PC-3 (cell line): ENCODE measurements around the gene MTHFD1L. TPM values are rescaled to one million over a fixed set of nuclear protein-coding genes. Genes with fewer than 3 reads are reported as not detected.

ENCODE experiments used
- ATAC-seq: fragments of 200-7000 bp; cut with Tn5 transposase; 2 replicates; pipeline ENCODE4 v1.9.1; 2020; ENCODE audit warnings: mild to moderate bottlenecking, moderate library complexity
- BruUV-seq: library from RNA; stranded (reverse); fragments of 400-500 nt; replicated peaks from 2 replicates; lab custom pipeline; 2021; lab: Mats Ljungman, UMichigan
- CTCF ChIA-PET: fragments of 300-600 bp; sonication (Branson Sonifier 250); formaldehyde crosslinking; loops from one replicate; lab custom pipeline; 2022; ENCODE audit warnings: antibody characterized with exemption; lab: Charles Lee
- POLR2A ChIA-PET: fragments of 300-600 bp; sonication (Branson Sonifier 250); formaldehyde crosslinking; loops from one replicate; lab custom pipeline; 2022; ENCODE audit warnings: antibody characterized with exemption; ENCODE audit not compliant: unreplicated experiment; lab: Charles Lee
- DNase-seq: peaks from one replicate; pipeline ENCODE4 v3.0.0-alpha.2; 2015
- H2AFZ ChIP-seq: fragments of 300-600 bp; sonication (generic); 2 replicates; pipeline ENCODE4 v1.6.0; 2016; ENCODE audit warnings: antibody characterized with exemption, low read length
- H3F3A ChIP-seq: fragments of 300-600 bp; sonication (generic); one replicate; pipeline ENCODE4 v1.6.0; 2017; ENCODE audit warnings: antibody characterized with exemption, low read length, control low read depth, mild to moderate bottlenecking; ENCODE audit not compliant: unreplicated experiment
- H3K27ac ChIP-seq: fragments of 300-600 bp; sonication (generic); 2 replicates; pipeline ENCODE4 v1.5.1; 2016; ENCODE audit warnings: mild to moderate bottlenecking, low read length
- H3K27me3 ChIP-seq: fragments of 300-600 bp; sonication (generic); 2 replicates; pipeline ENCODE4 v1.6.1; 2016; ENCODE audit warnings: low read length, mixed read lengths
- H3K36me3 ChIP-seq: fragments of 300-600 bp; sonication (generic); 2 replicates; pipeline ENCODE4 v1.6.1; 2016; ENCODE audit warnings: low read depth, mixed run types, low read length, mixed read lengths
- H3K4me1 ChIP-seq: fragments of 300-600 bp; sonication (generic); 2 replicates; pipeline ENCODE4 v1.5.1; 2016; ENCODE audit warnings: low read length; ENCODE audit not compliant: insufficient read depth
- H3K4me2 ChIP-seq: fragments of 300-600 bp; sonication (generic); 2 replicates; pipeline ENCODE4 v1.6.0; 2016; ENCODE audit warnings: low read length
- H3K4me3 ChIP-seq: fragments of 300-600 bp; sonication (generic); 2 replicates; pipeline ENCODE4 v1.5.1; 2016; ENCODE audit warnings: mild to moderate bottlenecking, low read length, mixed read lengths
- H3K79me2 ChIP-seq: fragments of 300-600 bp; sonication (generic); 2 replicates; pipeline ENCODE4 v1.6.1; 2017; ENCODE audit warnings: low read length, mixed read lengths
- H3K9ac ChIP-seq: fragments of 300-600 bp; sonication (generic); 2 replicates; pipeline ENCODE4 v1.6.0; 2016; ENCODE audit warnings: mild to moderate bottlenecking, low read length
- H3K9me2 ChIP-seq: fragments of 300-600 bp; sonication (generic); replicated peaks from 2 replicates; pipeline ENCODE4 v1.6.1; 2016; ENCODE audit warnings: mixed run types, low read length, mixed read lengths
- H3K9me3 ChIP-seq: fragments of 300-600 bp; sonication (generic); 2 replicates; pipeline ENCODE4 v1.6.1; 2016; ENCODE audit warnings: low read length, mixed read lengths
- H4K20me1 ChIP-seq: fragments of 300-600 bp; sonication (generic); 2 replicates; pipeline ENCODE4 v1.6.1; 2016; ENCODE audit warnings: low read length, mixed read lengths
- EZH2 ChIP-seq: fragments of 300-600 bp; sonication (generic); IDR thresholded peaks from one replicate; pipeline ENCODE4 v1.6.1; 2017; ENCODE audit warnings: antibody characterized with exemption, mild to moderate bottlenecking, low read length; ENCODE audit not compliant: unreplicated experiment
- EZH2phosphoT487 ChIP-seq: fragments of 300-600 bp; sonication (generic); IDR thresholded peaks from 2 replicates; pipeline ENCODE4 v1.6.1; 2018; ENCODE audit warnings: mild to moderate bottlenecking, antibody characterized with exemption, low read length, borderline replicate concordance
- intact Hi-C: fragments of 100-400 bp; cut with micrococcal nuclease; formaldehyde crosslinking; loops from 2 replicates; pipeline ENCODE4 v1.9.0; 2023
- total RNA-seq: library from RNA; depleted of rRNA; stranded (reverse); fragments of >200 nt; gene quantifications from 2 replicates; pipeline ENCODE4 v1.2.3, GENCODE V29; 2014
- TF ChIP-seq, protein P1 (sequence below): fragments of 300-600 bp; sonication (generic); conservative IDR thresholded peaks from 2 replicates; pipeline ENCODE4 v1.5.1; 2017; ENCODE audit warnings: antibody characterized with exemption, low read depth, mild to moderate bottlenecking, low read length

The MTHFD1L gene
- total RNA-seq, 1 experiment from 2014 or later, result 11.9 TPM

- intact Hi-C loops, result no loop called here
- DNase-seq, result no peak
- BruUV-seq, result no TSS peak
These were observed 41.3 kb downstream of the MTHFD1L start for GRCh38 chr6:150906641-150907326.

DNA sequence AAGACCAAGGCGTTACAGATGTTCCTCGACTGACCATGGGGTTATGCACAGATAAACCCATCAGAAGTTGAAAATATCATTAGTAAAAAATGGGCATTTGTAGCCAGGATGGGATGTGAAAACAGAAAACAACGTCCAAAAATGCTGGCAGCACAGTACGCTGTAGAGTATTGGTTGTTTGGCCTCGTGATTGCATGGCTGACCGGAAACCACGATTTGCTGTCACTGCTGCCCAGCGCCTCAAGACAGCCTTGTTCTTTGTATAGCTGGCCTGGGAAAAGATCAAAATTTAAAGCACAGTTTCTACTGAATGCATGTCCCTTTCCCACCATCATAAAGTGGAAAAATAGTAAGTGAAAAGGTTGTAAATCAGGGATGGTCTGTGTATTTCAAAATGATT is 41.9 kb downstream of the MTHFD1L start:
- no peak for TF ChIP-seq EZH2phosphoT487
- TF ChIP-seq, protein P1, sequence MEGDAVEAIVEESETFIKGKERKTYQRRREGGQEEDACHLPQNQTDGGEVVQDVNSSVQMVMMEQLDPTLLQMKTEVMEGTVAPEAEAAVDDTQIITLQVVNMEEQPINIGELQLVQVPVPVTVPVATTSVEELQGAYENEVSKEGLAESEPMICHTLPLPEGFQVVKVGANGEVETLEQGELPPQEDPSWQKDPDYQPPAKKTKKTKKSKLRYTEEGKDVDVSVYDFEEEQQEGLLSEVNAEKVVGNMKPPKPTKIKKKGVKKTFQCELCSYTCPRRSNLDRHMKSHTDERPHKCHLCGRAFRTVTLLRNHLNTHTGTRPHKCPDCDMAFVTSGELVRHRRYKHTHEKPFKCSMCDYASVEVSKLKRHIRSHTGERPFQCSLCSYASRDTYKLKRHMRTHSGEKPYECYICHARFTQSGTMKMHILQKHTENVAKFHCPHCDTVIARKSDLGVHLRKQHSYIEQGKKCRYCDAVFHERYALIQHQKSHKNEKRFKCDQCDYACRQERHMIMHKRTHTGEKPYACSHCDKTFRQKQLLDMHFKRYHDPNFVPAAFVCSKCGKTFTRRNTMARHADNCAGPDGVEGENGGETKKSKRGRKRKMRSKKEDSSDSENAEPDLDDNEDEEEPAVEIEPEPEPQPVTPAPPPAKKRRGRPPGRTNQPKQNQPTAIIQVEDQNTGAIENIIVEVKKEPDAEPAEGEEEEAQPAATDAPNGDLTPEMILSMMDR, result no peak
- TF ChIP-seq EZH2, result no peak
- intact Hi-C loops, result no loop called here
- Histone ChIP-seq H3K9me3 (no peaks in the 10 kb centered on the region), H3K9me2 (no peaks in the 10 kb centered on the region), H3K9ac (no peak overlapping the region), H3K27me3 (no peaks in the 10 kb centered on the region), H3F3A (no peaks in the 10 kb centered on the region), H3K79me2 (no peaks in the 10 kb centered on the region), H3K27ac (no peak overlapping the region), H3K4me2 (no peak overlapping the region), H4K20me1 (no peaks in the 10 kb centered on the region), H2AFZ (no peak overlapping the region), H3K36me3 (peaks cover 18% of the 10 kb centered on the region), H3K4me3 (no peak overlapping the region), H3K4me1 (no peaks in the 10 kb centered on the region)
- no peak for DNase-seq
- BruUV-seq, result no TSS peak
- ChIA-PET CTCF (no interaction called here), POLR2A (no interaction called here)
- ATAC-seq, result no peak

More at GRCh38 chr6:150906641-150907326, 41.3 kb downstream of the MTHFD1L start:
- TF ChIP-seq EZH2phosphoT487 (no peak), EZH2 (no peak)
- TF ChIP-seq, protein P1, result no peak
- no peaks in the 10 kb centered on the region for H3K27me3 ChIP-seq
- H2AFZ ChIP-seq, result no peak overlapping the region
- no peaks in the 10 kb centered on the region for H3K79me2 ChIP-seq
- H3K4me1 ChIP-seq, result no peaks in the 10 kb centered on the region
- ChIA-PET POLR2A (interaction anchor here (0.5 kb wide), 1 partner anchor 517 kb away, joined by 14 read pairs; no protein-coding TSS in a partner anchor), CTCF (no interaction called here)
- no peak overlapping the region for H3K4me3 ChIP-seq
- H3K9ac ChIP-seq, result no peak overlapping the region
- no peaks in the 10 kb centered on the region for H4K20me1 ChIP-seq
- H3K36me3 ChIP-seq, result peaks cover 18% of the 10 kb centered on the region
- H3K27ac ChIP-seq, result no peak overlapping the region
- no peak for ATAC-seq
- no peaks in the 10 kb centered on the region for H3F3A ChIP-seq
- H3K9me3 ChIP-seq, result no peaks in the 10 kb centered on the region
- H3K9me2 ChIP-seq, result no peaks in the 10 kb centered on the region
- no peak overlapping the region for H3K4me2 ChIP-seq

GRCh38 chr6:150908901-150909300 is 43.4 kb downstream of the MTHFD1L start:
- no peaks in the 10 kb centered on the region for H3K9me3 ChIP-seq
- H3K9ac ChIP-seq, result no peak overlapping the region
- no peaks in the 10 kb centered on the region for H3K9me2 ChIP-seq
- H3K4me2 ChIP-seq, result no peak overlapping the region
- no peak for DNase-seq
- no peaks in the 10 kb centered on the region for H3K27me3 ChIP-seq
- BruUV-seq, result no TSS peak
- H3K36me3 ChIP-seq, result peaks cover 18% of the 10 kb centered on the region
- intact Hi-C loops, result no loop called here
- no peak overlapping the region for H3K4me3 ChIP-seq
- H4K20me1 ChIP-seq, result no peaks in the 10 kb centered on the region
- H3K4me1 ChIP-seq, result no peaks in the 10 kb centered on the region
- TF ChIP-seq EZH2phosphoT487 (no peak), EZH2 (no peak)
- TF ChIP-seq, protein P1, result no peak
- ChIA-PET CTCF (no interaction called here), POLR2A (no interaction called here)
- H3K27ac ChIP-seq, result no peak overlapping the region
- no peaks in the 10 kb centered on the region for H3K79me2 ChIP-seq
- H3F3A ChIP-seq, result no peaks in the 10 kb centered on the region
- H2AFZ ChIP-seq, result no peak overlapping the region
- no peak for ATAC-seq
